OCI-M1 (cell line): ENCODE data around the gene DGKQ.

Source experiments
- DNase-seq: peaks from one replicate; lab custom pipeline; 2025; lab: John Stamatoyannopoulos, UW

DGKQ gene, protein sequence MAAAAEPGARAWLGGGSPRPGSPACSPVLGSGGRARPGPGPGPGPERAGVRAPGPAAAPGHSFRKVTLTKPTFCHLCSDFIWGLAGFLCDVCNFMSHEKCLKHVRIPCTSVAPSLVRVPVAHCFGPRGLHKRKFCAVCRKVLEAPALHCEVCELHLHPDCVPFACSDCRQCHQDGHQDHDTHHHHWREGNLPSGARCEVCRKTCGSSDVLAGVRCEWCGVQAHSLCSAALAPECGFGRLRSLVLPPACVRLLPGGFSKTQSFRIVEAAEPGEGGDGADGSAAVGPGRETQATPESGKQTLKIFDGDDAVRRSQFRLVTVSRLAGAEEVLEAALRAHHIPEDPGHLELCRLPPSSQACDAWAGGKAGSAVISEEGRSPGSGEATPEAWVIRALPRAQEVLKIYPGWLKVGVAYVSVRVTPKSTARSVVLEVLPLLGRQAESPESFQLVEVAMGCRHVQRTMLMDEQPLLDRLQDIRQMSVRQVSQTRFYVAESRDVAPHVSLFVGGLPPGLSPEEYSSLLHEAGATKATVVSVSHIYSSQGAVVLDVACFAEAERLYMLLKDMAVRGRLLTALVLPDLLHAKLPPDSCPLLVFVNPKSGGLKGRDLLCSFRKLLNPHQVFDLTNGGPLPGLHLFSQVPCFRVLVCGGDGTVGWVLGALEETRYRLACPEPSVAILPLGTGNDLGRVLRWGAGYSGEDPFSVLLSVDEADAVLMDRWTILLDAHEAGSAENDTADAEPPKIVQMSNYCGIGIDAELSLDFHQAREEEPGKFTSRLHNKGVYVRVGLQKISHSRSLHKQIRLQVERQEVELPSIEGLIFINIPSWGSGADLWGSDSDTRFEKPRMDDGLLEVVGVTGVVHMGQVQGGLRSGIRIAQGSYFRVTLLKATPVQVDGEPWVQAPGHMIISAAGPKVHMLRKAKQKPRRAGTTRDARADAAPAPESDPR

DNA sequence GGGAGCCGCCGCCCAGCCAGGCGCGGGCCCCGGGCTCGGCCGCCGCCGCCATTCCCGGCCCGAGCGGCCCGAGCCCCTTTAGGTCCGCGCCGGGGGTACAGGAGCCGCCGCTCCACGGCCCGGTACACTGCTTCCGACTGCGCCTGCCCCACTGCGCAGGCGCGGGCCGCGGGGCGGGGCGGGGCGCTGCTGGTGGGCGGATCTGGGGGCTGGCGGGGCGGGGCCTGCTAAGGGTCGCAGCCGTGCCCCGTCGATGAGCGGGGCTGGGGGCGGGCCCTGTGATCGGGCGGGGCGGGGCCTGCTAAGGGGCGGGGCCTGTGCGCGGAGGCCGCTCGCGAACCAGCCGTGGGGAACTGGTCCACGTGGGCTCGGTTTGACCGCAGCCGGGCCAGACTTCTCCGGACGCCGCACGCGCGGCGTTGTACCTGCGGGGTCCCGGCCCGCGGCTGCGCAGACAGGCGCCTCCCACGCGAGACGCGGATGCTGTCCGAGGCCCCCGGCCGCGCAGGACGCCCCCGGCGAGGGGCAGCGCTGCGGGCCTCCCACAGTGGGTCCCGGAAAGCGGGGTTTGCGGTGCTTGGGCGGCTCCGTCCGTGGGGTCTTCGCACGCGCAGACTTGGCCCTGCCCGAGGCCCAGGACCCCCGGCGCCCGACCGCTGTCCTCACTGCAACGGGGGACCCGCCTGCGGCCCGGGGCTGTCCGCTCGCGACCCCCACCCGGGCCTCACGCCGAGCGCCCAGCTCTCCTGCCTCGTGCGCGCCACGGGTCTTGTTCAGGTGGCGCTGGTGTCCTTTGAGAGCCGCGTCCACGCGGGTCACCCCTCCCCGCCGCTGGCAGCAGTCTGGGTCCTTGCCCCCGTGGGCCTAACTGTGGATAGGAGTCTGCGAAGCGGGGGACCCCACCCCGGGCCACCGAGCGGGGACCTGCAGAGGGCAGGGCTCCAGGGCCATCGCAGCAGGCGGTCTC, at the start of gene DGKQ:
DGKQ (minus strand) TSS at position 139 of the 967 bp plus-strand sequence; CDS start at position 52, 87 bp downstream.
- peak; percentile 84 for DNase-seq

DNA sequence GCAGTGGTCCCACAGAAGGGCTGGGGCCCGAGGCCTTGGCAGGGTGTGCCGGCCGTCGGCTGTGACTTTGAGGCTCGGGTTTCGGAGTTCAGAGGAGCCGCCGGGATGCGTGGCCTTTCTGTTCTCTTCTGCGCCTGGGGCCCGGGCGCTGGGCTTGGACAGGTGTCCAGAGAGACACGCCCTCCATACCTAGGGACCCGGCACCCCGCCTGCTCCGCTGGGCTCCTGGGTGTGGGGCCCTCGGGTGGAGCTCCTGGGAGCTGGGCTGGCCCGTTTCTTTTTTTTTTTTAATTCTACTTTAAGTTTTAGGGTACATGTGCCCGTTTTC, 49.3 kb upstream of the DGKQ start:
- no peak for DNase-seq

DNA sequence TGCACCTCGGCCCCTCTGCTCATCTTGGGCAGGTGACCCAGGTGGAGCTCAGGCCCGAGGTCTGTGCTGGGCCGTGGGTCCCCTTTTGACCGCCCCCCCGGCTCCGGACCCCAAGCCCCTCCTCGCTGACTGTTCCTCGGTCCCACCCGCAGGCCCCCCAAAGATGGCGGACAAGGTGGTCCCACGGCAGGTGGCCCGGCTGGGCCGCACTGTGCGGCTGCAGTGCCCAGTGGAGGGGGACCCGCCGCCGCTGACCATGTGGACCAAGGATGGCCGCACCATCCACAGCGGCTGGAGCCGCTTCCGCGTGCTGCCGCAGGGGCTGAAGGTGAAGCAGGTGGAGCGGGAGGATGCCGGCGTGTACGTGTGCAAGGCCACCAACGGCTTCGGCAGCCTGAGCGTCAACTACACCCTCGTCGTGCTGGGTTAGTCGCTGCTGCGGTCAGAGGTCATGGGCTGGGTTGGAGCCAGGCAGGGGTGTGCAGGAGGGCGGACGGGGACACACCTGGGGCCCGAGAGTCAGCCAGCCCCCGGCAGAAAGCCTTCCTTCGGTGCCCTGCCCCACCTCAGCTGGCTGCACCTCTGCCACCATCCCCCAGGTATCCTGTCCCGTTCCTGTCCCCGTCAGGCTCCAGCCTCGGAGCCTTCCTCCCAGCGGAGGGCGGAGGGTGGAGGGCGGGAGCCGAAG, 48.8 kb upstream of the DGKQ start:
- no peak for DNase-seq

DNA sequence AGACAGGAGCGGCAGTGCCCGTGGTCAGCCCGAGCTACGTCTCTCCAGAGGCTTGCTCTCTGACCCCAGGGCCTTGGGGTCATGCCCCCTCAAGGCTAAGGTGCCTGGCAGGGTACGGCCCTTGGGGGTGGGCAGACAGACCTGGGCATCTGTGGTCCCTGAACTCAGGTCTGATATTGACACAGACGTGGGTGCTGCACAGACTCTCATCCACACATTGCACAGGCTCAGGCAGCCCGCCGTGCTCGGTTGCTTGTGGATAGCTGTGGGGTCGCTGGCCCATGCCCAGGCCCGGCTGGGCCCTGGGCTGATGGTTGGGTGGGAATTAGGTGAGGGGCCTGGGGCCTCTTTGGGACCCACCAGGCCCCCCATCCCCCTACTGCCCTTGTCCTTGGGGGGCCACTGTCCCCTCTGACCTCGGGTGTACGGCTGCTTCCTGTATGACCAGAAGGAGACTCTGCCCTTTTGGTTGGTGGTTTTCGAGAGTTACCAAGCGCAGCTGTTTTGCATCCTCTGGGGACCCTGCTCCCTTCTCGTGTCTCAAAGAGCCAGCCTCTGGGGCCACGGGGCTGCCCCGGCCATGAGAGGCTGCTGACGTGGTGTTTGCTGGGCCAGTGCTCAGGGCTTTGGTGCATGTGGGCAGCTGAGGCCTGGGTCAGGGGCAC, 48.1 kb upstream of the DGKQ start:
- DNase-seq, result no peak

DNA sequence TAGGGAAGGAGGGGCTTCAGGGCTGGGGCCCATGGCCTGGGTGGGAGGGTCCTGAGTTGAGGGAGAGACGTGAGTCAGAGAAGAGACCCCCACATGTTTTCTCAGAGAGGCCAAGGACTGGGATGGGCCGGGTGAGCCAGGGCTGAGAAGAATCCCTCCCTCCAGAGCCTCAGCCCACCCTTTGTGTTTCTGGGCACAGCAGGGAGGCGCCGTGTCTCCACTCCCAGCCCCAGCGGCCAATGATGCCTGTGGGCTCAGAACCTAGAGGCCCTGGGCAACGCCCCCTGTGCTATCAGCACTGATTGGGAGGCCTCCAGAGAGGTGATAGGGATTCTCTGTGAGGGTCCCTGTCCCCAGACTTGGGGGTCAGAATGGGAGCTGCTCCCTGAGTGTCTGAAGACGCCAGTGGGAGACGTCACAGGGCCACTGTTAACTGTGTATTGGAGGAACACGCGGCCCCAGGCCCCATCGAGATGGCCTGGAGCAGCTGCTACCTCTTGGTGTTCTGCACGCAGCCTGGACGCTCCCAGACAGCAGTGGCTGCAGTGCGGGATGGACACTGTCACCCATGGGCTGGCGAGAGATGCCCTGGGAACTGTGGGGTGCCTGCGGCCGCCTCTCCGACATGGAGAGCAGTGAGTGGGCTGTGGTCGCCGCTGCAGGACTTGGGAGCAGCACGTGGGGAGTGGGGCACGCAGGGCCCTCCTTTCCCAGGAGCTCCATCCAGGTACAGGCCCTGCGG, 46.5 kb upstream of the DGKQ start:
- no peak for DNase-seq

DNA sequence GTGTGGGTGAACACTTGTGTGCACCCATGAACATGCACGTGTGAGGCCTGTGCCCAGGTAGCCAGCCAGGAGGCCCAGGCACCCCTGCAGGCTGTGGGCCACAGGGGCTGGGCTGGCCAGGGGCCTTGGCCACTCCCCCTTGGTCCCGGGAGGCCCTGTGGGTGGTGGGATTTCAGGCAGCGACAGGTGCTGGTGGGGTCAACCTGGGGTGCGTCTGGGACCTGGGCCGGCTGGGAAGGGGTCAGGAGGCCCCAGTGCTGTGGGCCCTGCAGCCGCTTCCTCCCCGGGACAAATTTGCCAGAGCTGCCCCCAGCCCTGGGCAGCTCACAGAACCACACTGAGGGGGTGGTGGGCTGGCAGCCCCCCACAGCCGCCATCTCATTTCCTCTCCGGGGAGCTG, 46.0 kb upstream of the DGKQ start:
- no peak for DNase-seq

DNA sequence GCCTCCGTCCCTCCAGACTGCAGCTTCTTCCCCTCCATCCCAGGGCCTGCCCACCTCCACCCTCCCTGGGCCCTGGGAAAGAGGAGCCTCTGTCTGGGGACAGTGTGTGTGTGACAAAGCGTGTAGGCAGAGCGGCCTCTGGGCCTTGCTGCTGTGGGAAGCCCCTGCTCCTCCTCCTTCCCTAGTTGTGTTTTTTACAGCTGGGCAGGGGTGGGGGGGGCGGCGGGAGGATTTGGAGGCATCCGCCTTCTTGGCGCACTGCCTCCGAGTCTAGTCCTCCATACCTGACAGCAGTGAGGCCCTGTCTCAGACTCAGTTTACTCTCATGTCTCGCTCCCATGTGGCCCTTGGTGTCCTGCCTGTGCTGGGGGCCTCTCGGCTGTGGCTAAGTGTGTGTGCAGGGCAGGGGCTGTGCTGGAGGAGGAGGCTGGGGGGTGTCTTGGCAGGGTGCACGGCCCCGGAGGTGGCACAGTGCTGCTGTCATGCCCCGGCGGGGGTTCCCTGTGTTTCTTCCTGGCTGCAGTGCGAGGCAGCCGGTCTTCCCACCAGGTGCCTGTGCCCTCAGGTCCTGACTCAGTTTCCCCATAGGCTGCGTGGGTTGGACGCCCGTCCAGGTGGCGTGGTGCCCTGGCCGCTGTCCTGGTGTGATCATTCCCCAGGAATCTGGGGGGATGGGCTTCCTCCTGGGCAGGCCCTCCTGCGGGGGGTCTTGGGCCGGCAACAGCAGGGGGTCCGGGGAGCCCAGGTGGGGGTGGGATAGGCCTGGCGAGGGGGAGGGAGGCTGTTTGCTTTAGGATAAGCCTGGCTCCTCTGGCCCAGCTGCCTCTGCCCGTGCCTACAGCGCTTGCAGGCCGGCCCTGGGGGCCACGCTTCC, 45.0 kb upstream of the DGKQ start:
- DNase-seq, result no peak

DNA sequence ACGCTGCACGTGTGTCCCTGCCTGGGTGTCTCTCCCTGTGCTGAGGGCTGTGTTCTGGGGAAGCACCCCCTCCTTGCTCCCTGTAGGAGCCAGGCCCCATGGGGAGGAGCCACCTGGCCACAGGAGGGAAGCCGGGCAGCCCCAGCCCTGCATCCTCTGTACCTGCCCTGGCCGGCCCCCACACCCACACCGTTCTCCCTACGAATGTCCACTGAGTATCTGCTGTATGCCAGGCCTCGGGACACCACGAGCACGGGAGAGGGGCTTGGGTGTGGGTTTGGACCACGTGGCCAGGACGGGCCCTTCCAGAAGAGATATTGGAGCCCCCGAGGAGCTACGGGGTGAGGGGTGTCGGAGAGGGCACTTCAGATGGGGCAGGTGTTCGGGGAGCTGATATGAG, 44.3 kb upstream of the DGKQ start:
- DNase-seq, result no peak

DNA sequence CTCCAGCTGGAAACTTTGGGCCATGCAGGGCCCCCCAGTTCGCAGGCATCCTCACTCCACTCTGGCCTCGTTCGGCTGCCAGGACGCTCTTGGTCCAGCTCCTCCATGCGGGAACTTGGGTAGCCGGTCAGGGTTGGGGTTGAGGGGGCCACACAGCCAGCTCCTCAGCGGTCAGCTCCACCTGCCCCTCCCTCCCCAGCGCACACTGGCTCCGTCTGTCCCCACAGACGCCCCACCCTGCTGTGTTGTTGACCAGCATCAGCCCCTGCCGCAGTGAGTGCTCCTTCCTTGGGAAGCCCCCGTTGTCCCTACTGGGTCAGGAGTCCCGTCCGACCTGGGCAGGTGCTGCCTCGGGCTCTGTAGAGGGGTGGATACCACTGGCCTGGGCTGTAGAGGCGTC, 43.8 kb upstream of the DGKQ start:
- DNase-seq, result no peak

DNA sequence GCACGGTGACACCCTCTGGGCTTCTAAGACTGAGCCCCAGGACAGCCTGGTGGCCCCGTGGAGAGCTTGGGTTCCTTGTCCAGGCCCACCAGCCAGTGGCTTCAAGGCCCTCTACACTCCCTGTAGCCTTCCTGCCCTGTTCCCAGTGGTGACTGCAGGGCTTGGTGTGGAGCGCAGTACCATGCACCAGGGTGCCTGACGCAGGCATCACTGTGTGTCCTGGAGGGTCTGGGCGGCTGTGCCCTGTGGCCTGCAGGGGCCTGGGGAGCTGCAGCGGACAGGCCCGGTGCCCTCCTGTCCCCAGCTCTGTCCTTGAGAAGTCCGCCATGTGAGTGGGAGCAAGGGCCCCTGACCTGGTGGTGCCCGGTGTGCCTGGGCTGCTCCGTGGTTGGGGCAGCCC, 42.4 kb upstream of the DGKQ start:
- no peak for DNase-seq

DNA sequence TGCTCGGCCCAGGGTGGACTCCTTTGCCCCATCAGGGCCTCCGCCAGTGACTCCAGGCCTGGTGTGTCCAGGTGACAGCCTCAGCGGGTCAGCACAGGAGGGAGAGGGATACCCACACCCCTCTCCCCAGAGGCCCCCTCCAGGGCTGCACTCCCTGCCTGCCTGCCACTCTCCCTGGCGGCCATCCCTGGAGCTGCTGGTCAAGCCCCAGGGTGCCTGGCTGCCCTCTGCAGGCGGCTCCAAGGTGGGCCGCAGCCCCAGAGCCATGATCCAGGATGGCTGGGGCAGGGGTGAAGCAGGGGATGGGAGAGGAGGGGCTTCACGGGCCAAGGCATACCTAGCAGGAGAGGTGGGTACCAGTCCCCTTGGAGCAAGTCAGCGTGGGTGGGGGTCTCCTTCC, 41.8 kb upstream of the DGKQ start:
- peak; percentile 19 for DNase-seq

DNA sequence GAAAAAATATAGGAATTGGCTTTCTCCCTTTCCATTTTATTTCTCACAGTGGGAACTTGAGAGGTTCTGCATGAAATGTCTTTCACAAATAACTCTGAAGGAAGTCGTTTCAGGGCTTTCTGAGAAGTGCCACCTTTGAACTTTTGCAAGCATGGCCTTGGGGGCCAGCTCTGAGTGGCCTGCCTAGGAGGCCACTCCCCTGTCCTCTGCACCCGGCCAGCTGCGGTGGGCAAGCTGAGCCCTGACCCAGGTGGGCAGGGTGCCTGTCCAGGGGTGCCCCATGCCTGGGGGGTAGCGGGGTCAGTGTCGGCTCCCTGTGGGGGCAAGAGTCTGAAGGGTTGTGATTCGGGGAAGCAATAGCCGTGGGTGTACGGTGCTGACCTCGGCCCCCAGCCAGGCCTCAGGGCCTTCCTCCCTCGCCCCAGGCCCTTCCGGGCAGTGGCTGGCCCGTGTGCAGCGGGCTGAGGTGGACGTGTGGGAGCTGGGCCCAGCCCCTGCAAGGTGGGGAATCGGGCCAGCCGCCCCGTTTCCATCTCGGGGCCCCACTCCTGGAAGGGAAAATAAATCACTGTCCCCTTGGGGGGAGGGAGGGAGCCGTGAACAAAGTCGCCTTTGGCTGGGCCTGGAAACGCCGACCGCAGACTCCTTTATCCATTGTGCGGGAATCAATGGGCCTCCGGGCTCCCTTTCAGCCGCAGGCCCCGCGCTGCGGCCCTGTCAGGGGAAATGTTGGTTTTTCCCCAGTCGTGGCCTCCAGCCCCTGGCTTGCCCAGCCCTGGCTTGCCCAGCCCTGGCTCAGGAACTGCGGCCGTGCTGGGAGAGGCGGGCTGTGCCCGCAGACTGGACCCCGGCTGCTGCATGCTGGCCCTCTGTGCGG, 41.2 kb upstream of the DGKQ start:
- no peak for DNase-seq

DNA sequence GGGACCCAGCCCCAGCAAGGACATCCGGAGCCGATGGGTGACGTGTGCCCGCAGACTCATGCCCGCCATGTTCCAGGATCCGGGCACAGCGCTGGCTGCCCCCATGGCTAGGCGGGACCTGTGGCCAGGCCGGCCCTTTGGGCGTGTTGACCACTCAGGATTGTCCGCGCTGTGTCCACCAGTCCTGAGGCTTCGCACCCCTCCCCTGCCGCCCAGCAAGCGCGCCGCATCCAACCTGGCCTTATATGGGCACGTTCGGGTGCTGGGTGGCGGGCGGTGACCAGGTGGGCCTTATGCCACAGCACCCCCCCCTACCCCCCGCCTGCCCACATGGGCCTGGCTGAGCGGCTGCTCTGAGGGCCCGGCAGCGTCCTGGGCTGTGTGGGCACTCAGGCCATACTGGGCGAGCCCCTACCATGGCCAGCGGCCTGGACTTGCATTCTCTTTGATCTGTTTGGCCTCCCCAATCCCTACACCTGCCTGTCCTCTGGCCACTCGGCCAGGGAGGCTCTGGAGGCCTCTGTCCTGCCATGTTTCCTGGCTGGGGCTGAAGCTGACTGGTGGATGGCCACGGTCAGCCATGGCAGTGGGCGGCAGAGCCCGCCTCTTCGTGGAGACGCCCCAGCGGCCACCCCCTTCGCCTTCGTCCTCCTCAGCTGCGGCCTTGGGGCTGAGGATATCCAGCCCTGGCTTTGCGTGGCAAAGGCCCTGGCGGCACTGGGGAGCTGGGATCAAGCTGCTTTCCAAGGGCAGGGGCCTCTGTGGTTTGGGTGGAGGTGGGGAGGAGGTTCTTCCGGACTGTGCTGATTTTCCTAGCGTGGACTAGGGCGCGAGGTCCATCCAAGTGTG, 40.1 kb upstream of the DGKQ start:
- DNase-seq, result no peak

DNA sequence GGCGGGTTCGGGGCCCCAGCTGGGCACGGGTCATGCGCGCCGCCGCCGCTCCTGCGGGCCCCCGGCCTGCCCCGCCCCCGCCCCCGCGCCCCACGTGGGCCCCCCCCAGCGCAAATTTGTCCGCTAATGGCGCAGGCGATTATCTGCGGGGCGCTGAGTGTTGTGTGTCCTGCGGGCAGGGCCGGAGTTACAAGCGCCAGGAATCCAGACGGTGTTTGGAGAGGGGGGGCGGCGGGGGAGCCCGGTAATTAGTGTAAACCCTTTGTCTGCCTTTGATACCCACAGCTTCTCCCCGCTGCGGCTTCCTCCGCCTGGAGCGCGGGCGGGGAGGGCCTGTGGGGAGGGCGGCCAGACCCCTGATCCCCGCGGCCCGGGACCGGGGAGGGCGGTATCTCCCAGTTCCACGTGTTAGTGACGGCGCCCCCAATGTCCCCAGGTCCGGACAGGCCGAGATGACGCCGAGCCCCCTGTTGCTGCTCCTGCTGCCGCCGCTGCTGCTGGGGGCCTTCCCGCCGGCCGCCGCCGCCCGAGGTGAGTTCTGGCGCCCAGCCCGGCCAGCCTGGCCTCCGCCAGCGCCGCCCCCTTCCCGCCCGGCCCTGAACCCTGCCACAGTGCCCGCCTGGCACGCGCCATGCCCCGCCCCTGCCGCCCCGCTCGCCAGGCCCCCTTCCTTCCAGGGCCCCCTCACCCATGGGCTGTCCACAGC, 38.8 kb upstream of the DGKQ start:
- peak; percentile 12 for DNase-seq

DNA sequence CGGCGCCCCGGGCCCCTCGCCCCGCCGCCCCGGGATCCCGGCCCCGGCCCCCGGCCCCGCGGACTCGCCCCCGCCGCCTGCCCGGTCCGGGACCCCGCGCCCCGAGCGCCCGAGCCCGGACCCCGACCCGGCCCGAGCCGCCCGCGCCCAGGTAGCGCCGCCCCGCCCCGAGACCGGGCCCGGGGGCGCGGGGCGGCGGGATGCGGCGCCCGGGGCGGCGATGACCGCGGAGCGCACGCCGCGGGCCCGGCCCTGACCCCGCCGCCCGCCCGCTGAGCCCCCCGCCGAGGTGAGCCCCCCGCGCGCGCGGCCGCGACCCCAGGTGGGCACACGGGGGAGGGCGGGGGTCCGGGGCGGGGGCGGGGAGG, 38.3 kb upstream of the DGKQ start:
- no peak for DNase-seq

DNA sequence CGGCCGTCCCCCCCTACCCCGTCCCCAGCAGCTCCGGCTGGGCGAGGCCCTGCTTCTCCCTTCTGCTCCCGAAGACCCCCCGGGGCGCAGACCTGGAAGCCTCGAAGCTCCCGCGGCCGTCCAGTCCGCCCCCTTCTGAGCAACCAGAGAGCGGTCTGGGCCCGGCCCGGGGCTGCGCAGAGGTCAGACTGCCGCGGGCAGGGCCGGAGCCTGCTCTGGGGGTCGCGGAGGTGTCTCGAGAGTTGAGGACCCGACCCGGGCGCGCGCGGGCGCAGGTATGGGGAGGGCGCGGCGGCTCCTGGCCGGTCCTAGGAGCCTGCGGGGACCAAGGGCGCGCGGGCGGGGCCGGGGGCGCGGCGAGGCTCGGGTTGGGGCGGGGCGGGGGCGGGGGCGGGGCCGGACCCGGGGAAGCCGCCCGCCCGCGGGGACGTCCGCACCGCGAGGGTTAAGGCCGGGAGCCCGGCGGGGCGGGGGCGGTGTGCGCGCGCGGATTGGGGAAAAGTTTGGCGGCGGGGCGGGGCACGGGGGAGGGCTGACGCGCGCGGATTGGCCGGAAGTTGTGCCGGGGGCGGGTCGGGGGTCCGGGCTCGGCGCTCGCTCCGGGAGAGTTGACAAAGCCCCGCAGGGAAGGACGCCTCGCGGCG, 37.8 kb upstream of the DGKQ start, which contains the start of gene FGFRL1:
FGFRL1 (plus strand) TSS at position 605 of the 644 bp plus-strand sequence. CDS start 860 bp downstream, outside the sequence.
- peak; percentile 88 for DNase-seq
